Ishikawa (cell line): ENCODE results near the gene MTG2.

Experiments
- CEBPB ChIP-seq: IDR thresholded peaks from 2 replicates; pipeline ENCODE4 v1.6.1; 2012
- CREB1 ChIP-seq: IDR thresholded peaks from 2 replicates; pipeline ENCODE4 v1.6.1; 2012; ENCODE audit warnings: low read depth
- EGR1 ChIP-seq: IDR thresholded peaks from 2 replicates; pipeline ENCODE4 v1.6.1; 2012
- EP300 ChIP-seq: IDR thresholded peaks from 2 replicates; pipeline ENCODE4 v1.6.1; 2012; ENCODE audit warnings: borderline replicate concordance
- FOXM1 ChIP-seq: IDR thresholded peaks from 2 replicates; pipeline ENCODE4 v1.6.1; 2012; ENCODE audit warnings: low read depth, borderline replicate concordance
- NFIC ChIP-seq: IDR thresholded peaks from 2 replicates; pipeline ENCODE4 v1.6.1; 2012
- RAD21 ChIP-seq: IDR thresholded peaks from 2 replicates; pipeline ENCODE4 v1.6.1; 2012; ENCODE audit warnings: low read depth
- TAF1 ChIP-seq: IDR thresholded peaks from 2 replicates; pipeline ENCODE4 v1.6.1; 2012; ENCODE audit warnings: low read depth, mild to moderate bottlenecking
- TCF12 ChIP-seq: IDR thresholded peaks from 2 replicates; pipeline ENCODE4 v1.6.1; 2012; ENCODE audit warnings: low read depth
- TEAD4 ChIP-seq: IDR thresholded peaks from 2 replicates; pipeline ENCODE4 v1.6.1; 2012
- YY1 ChIP-seq: IDR thresholded peaks from 2 replicates; pipeline ENCODE4 v1.6.1; 2012; ENCODE audit warnings: low read depth
- ZBTB7A ChIP-seq: IDR thresholded peaks from 2 replicates; pipeline ENCODE4 v1.6.1; 2012; ENCODE audit warnings: low read depth
- TF ChIP-seq, protein P1 (sequence below): IDR thresholded peaks from 2 replicates; pipeline ENCODE4 v1.6.1; 2012
- TF ChIP-seq, protein P2 (sequence below): IDR thresholded peaks from 2 replicates; pipeline ENCODE4 v1.6.1; 2012
- TF ChIP-seq, protein P3 (sequence below): IDR thresholded peaks from 2 replicates; pipeline ENCODE4 v1.6.1; 2012; ENCODE audit warnings: low read depth, mild to moderate bottlenecking

Gene MTG2

DNA sequence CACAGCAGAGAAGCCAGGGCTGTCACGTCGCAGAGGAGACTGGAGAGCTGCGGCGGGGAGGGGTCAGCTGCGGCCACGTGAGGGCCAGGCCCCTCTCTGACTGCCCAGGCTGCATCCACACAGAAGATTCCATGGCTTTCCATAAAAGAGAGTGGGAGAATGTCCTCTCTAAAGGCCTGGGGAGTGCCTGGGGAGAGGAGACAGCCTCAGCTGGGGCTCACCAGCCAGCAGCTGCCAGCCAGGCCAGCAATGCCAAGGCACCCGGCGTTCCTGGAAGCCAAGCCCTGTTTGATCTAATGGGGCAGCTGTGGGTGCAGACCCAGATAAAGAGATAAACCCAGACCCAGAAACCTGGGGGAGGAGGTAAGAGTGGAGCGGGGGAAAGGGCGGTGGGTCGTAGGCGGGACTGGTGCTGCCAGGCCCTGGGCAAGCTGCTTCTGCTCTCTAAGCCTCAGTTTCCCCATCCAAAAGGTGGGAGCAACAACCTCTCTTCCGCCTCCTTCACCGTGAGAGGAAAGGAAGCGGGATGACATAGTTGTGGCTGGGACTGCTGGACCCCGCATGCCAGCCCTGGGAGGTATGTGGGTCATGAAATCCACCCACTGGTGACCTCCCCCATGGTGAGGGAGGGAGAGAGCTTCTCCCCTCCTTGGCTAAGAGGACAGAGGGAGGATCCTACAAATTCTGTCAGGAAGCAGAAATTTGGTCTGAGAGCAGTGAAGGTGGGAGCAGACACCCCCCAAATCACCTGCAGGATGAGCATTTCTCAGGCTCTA lies 52.4 kb downstream of the MTG2 start:
- TF ChIP-seq EP300 (no peak), TAF1 (no peak), YY1 (no peak), NFIC (no peak), ZBTB7A (no peak), FOXM1 (no peak), CEBPB (no peak), TEAD4 (no peak), EGR1 (no peak)
- TF ChIP-seq, protein P1, sequence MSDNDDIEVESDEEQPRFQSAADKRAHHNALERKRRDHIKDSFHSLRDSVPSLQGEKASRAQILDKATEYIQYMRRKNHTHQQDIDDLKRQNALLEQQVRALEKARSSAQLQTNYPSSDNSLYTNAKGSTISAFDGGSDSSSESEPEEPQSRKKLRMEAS: no peak
- TF ChIP-seq, protein P2, sequence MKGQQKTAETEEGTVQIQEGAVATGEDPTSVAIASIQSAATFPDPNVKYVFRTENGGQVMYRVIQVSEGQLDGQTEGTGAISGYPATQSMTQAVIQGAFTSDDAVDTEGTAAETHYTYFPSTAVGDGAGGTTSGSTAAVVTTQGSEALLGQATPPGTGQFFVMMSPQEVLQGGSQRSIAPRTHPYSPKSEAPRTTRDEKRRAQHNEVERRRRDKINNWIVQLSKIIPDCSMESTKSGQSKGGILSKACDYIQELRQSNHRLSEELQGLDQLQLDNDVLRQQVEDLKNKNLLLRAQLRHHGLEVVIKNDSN: no peak
- TF ChIP-seq, protein P3, sequence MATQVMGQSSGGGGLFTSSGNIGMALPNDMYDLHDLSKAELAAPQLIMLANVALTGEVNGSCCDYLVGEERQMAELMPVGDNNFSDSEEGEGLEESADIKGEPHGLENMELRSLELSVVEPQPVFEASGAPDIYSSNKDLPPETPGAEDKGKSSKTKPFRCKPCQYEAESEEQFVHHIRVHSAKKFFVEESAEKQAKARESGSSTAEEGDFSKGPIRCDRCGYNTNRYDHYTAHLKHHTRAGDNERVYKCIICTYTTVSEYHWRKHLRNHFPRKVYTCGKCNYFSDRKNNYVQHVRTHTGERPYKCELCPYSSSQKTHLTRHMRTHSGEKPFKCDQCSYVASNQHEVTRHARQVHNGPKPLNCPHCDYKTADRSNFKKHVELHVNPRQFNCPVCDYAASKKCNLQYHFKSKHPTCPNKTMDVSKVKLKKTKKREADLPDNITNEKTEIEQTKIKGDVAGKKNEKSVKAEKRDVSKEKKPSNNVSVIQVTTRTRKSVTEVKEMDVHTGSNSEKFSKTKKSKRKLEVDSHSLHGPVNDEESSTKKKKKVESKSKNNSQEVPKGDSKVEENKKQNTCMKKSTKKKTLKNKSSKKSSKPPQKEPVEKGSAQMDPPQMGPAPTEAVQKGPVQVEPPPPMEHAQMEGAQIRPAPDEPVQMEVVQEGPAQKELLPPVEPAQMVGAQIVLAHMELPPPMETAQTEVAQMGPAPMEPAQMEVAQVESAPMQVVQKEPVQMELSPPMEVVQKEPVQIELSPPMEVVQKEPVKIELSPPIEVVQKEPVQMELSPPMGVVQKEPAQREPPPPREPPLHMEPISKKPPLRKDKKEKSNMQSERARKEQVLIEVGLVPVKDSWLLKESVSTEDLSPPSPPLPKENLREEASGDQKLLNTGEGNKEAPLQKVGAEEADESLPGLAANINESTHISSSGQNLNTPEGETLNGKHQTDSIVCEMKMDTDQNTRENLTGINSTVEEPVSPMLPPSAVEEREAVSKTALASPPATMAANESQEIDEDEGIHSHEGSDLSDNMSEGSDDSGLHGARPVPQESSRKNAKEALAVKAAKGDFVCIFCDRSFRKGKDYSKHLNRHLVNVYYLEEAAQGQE: no peak

DNA sequence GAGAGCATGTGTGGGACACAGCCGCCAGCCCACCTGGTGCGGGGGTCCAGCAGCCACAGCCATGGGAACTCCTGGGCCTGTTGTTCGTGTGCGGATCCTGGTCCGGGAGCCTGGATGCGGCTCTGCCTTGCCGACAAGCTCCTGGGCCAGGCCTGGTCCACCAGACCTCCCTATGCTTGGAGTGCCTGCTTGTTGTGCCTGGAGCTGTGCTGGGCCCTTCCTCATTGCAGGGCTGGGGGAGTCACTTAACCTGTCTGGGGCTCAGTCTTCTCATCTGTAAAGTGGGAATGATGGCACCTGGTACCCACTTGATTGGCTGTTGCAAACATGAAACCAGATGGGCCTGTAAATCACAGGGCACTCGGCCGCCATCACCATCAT lies 52.9 kb downstream of the MTG2 start:
- TF ChIP-seq YY1: no peak
- TF ChIP-seq, protein P1: no peak
- TF ChIP-seq EP300: no peak
- TF ChIP-seq CEBPB: no peak
- no peak for TF ChIP-seq NFIC
- TF ChIP-seq CREB1: no peak
- no peak for TF ChIP-seq FOXM1
- no peak for TF ChIP-seq RAD21
- no peak for TF ChIP-seq TEAD4
- TF ChIP-seq TCF12: no peak
- no peak for TF ChIP-seq ZBTB7A
- no peak for TF ChIP-seq TAF1
- TF ChIP-seq, protein P2: no peak
- no peak for TF ChIP-seq EGR1
- TF ChIP-seq, protein P3: no peak

DNA sequence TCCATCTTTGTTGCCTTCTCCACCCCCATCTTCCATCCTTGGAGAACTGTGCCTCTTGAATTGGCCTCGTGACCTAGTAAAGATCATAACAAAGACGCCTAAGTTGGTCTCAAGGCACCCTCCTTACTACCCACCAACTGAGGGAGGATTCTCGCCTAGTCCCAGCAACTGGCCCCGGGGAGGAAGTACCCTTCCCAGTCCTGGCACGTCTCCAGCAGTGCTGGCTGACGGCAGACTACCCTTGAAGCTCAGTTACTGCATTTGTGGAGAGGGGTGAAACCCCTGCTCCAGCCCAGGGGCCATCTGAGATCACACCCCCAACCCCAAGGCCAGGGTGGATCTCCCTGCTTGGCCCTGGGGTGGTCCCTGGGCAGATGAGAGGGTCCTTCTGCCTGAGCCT lies 53.4 kb downstream of the MTG2 start:
- TF ChIP-seq EGR1 (no peak), NFIC (no peak), YY1 (no peak), CEBPB (no peak), TCF12 (no peak), TEAD4 (no peak), ZBTB7A (no peak), EP300 (no peak), FOXM1 (no peak), CREB1 (no peak), RAD21 (no peak)
- TF ChIP-seq, protein P2: no peak
- TF ChIP-seq, protein P3: no peak
- TF ChIP-seq, protein P1: no peak
